ENCODE data around the gene DAPK2. TPM values are rescaled to one million over a fixed set of nuclear protein-coding genes. Genes with fewer than 3 reads are reported as not detected.

DAPK2 gene
- total RNA-seq, 6 experiments from 2014 or later: 2.1 to 5.7 (median 5.1) TPM

GRCh38 chr15:63983061-63983711, 63.1 kb downstream of the DAPK2 start:
- Mint-ChIP-seq H3K9me3 (no peaks in the 10 kb centered on the region), H3K4me1 (ENCODE audit: low read depth) (peaks cover 29% of the 10 kb centered on the region), H3K27ac (no peak overlapping the region), H3K36me3 (ENCODE audit: low read depth) (no peaks in the 10 kb centered on the region), H3K4me3 (no peak overlapping the region), H3K27me3 (ENCODE audit: insufficient read depth) (no peaks in the 10 kb centered on the region; the same call in 1 of the 2 replicates)
- no peak for DNase-seq
- TF ChIP-seq CTCF (IDR thresholded peaks at IDR 0.05): peak; percentile 19; the same call in 1 of the 2 replicates

DNA sequence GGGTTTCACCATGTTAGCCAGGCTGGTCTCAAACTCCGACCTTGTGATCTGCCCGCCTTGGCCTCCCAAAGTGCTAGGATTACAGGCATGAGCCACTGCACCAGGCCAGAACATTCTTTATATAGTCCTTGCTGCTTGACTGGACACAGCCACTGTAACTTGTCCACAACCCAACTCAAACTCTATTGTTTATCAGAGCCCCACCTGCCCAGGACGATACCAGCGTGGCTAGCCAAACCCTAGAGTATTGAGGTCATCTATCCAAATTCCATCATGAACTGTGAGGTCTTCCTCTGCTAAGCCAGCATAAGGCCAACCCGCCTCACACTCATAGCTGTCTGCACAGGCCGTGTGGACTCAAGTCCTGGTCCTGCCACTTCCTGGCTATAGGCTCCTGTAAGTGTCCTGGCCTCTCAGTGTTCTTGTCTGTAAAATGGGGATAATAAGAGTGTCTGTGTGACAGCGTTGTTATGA, 63.9 kb downstream of the DAPK2 start:
- H3K27me3 Mint-ChIP-seq (ENCODE audit: insufficient read depth): no peaks in the 10 kb centered on the region; the same call in 1 of the 2 replicates
- H3K36me3 Mint-ChIP-seq (ENCODE audit: low read depth): no peaks in the 10 kb centered on the region
- H3K4me3 Mint-ChIP-seq: no peak overlapping the region
- DNase-seq: no peak
- H3K9me3 Mint-ChIP-seq: no peaks in the 10 kb centered on the region
- H3K4me1 Mint-ChIP-seq (ENCODE audit: low read depth): peaks cover 29% of the 10 kb centered on the region
- TF ChIP-seq CTCF (IDR thresholded peaks at IDR 0.05): no peak
- no peak overlapping the region for H3K27ac Mint-ChIP-seq

GRCh38 chr15:63981596-63982320, 64.5 kb downstream of the DAPK2 start:
- H3K27me3 Mint-ChIP-seq (ENCODE audit: insufficient read depth): no peaks in the 10 kb centered on the region; the same call in 1 of the 2 replicates
- TF ChIP-seq CTCF (IDR thresholded peaks at IDR 0.05): no peak
- peaks cover 26% of the 10 kb centered on the region for H3K4me1 Mint-ChIP-seq (ENCODE audit: low read depth)
- no peak for DNase-seq
- H3K4me3 Mint-ChIP-seq: no peak overlapping the region
- H3K9me3 Mint-ChIP-seq: no peaks in the 10 kb centered on the region
- H3K36me3 Mint-ChIP-seq (ENCODE audit: low read depth): no peaks in the 10 kb centered on the region
- H3K27ac Mint-ChIP-seq: no peak overlapping the region

- no peak overlapping the region for H3K4me3 Mint-ChIP-seq
- H3K9me3 Mint-ChIP-seq: no peaks in the 10 kb centered on the region
- no peak overlapping the region for H3K27ac Mint-ChIP-seq
- no peak for TF ChIP-seq CTCF (IDR thresholded peaks at IDR 0.05)
- H3K4me1 Mint-ChIP-seq (ENCODE audit: low read depth): peaks cover 21% of the 10 kb centered on the region
- no peak for DNase-seq
- H3K36me3 Mint-ChIP-seq (ENCODE audit: low read depth): no peaks in the 10 kb centered on the region
- no peaks in the 10 kb centered on the region; the same call in 1 of the 2 replicates for H3K27me3 Mint-ChIP-seq (ENCODE audit: insufficient read depth)
Measured at GRCh38 chr15:63979262-63979793, 67.0 kb downstream of the DAPK2 start.

DNA sequence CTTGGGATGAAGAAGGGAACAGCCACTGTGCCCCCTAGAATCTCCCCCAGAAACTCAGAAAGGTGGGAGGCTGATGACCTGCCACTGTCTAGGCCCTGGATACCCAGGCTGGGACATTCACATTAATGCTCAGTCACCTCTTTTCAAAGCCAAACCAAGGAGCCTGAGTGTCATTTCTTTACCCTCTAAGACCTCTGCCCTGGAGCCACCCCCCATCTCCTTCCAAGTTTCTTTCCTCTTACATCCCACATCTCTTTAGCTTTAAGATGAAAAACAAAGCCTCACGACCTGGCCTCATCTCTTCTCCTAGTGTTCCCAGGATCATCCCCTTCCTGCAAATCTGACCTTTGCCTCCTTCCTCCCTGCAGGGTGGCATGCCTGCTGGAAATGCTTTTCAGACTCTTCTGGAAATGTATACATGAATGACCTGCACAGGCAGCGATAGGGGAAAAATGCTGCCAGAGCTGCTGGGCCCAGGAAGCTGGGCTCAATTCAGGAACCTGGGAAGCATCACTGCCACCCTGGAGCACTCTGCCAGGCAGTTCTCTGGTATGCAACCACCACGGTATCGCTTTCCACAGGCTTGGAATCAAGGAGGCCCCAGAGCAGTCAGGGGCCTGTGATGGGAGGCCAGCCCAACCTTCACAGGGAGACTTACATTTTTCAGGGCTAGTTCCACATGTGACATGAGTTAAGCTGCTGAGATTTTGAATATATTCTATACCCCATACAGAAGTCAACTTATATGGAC, 67.6 kb downstream of the DAPK2 start:
- Mint-ChIP-seq H3K27ac (no peak overlapping the region), H3K27me3 (ENCODE audit: insufficient read depth) (no peaks in the 10 kb centered on the region; the same call in 1 of the 2 replicates), H3K9me3 (no peaks in the 10 kb centered on the region), H3K36me3 (ENCODE audit: low read depth) (no peaks in the 10 kb centered on the region), H3K4me1 (ENCODE audit: low read depth) (peaks cover 27% of the 10 kb centered on the region), H3K4me3 (no peak overlapping the region)
- no peak for TF ChIP-seq CTCF (IDR thresholded peaks at IDR 0.05)
- DNase-seq: no peak

All from HFFc6 (cell line).